Fibroblast of lung (primary cell): Measurements from ENCODE around the gene CALN1. TPM values are rescaled to one million over a fixed set of nuclear protein-coding genes. Genes with fewer than 3 reads are reported as not detected.

ENCODE experiments used
- DNase-seq, 2 donors: peaks; one replicate each; pipeline versions ENCODE4 v3.0.0 to v3.0.0-alpha.2; 2010; ENCODE audit warnings: low read depth in 2 of 2
- H2AFZ ChIP-seq: 2 replicates; pipeline ENCODE4 v1.5.1; 2012; ENCODE audit warnings: low read length, control low read depth, inconsistent platforms
- H3K27ac ChIP-seq: 2 replicates; pipeline ENCODE4 v1.5.1; 2011; ENCODE audit warnings: low read length, control low read depth; ENCODE audit not compliant: insufficient read depth
- H3K27me3 ChIP-seq: 2 replicates; pipeline ENCODE4 v1.5.1; 2011; ENCODE audit warnings: mild to moderate bottlenecking, low read length; ENCODE audit not compliant: control insufficient read depth, insufficient read depth
- H3K36me3 ChIP-seq: 2 replicates; pipeline ENCODE4 v1.5.1; 2011; ENCODE audit warnings: low read length; ENCODE audit not compliant: control insufficient read depth, insufficient read depth
- H3K4me1 ChIP-seq: 2 replicates; pipeline ENCODE4 v1.5.1; 2011; ENCODE audit warnings: low read length; ENCODE audit not compliant: control insufficient read depth, insufficient read depth; ENCODE audit errors: extremely low read depth
- H3K4me2 ChIP-seq: 2 replicates; pipeline ENCODE4 v1.5.1; 2011; ENCODE audit warnings: low read length, control low read depth; ENCODE audit not compliant: insufficient read depth; ENCODE audit errors: extremely low read depth
- H3K4me3 ChIP-seq, 4 experiments: fragments of 200-600 bp in 1 of 4; sonication (generic) in 1 of 4; replicated peaks in 1 of 4; 2 replicates each; pipeline ENCODE4 v1.5.1; 2011 to 2016; ENCODE audit warnings: low read length in 4 of 4, low read depth in 3 of 4, mild to moderate bottlenecking in 3 of 4, control low read depth in 2 of 4, inconsistent platforms in 1 of 4, mixed read lengths in 1 of 4; ENCODE audit not compliant: insufficient read depth in 1 of 4; ENCODE audit errors: control extremely low read depth in 1 of 4
- H3K79me2 ChIP-seq: 2 replicates; pipeline ENCODE4 v1.5.1; 2012; ENCODE audit warnings: mild to moderate bottlenecking, low read length, inconsistent platforms; ENCODE audit not compliant: control insufficient read depth, insufficient read depth
- H3K9ac ChIP-seq: 2 replicates; pipeline ENCODE4 v1.5.1; 2011; ENCODE audit warnings: mild to moderate bottlenecking, low read length, control low read depth; ENCODE audit not compliant: insufficient read depth
- H3K9me3 ChIP-seq: 2 replicates; pipeline ENCODE4 v1.5.1; 2012; ENCODE audit warnings: low read depth, low read length; ENCODE audit not compliant: control insufficient read depth, insufficient read depth
- H4K20me1 ChIP-seq: 2 replicates; pipeline ENCODE4 v1.5.1; 2011; ENCODE audit warnings: low read length; ENCODE audit not compliant: control insufficient read depth, insufficient read depth; ENCODE audit errors: extremely low read depth
- EZH2 ChIP-seq: IDR thresholded peaks from 2 replicates; pipeline ENCODE4 v1.5.1; 2012; ENCODE audit warnings: low read length, control low read depth, mild to moderate bottlenecking; ENCODE audit errors: missing control alignments
- polyA plus RNA-seq, 2 donors: library from polyadenylated mRNA; depleted of rRNA in 1 of 2; stranded (reverse) in 1 of 2; unstranded in 1 of 2; fragments of >200 nt; gene quantifications; 2 replicates each; pipeline ENCODE4 v1.2.1, GENCODE V29; 2011 to 2012; ENCODE audit warnings: missing spikeins in 1 of 2
- total RNA-seq: library from RNA; depleted of rRNA; stranded (reverse); fragments of >200 nt; gene quantifications from 2 replicates; pipeline ENCODE4 v1.2.1, GENCODE V29; 2014
- TF ChIP-seq, protein P1 (sequence below), 2 donors: IDR thresholded peaks in 1 of 2; conservative IDR thresholded peaks in 1 of 2; 1 replicate in 1 of 2; 2 replicates in 1 of 2; pipeline ENCODE4 v1.5.1; 2011 to 2012; ENCODE audit warnings: low read length in 2 of 2, control low read depth in 1 of 2, inconsistent platforms in 1 of 2, low read depth in 1 of 2, mild to moderate bottlenecking in 1 of 2

Gene CALN1
- total and polyA plus RNA-seq, 2 donors (not counting 1 experiment from before 2014, with no cell fraction given) = not detected

DNA sequence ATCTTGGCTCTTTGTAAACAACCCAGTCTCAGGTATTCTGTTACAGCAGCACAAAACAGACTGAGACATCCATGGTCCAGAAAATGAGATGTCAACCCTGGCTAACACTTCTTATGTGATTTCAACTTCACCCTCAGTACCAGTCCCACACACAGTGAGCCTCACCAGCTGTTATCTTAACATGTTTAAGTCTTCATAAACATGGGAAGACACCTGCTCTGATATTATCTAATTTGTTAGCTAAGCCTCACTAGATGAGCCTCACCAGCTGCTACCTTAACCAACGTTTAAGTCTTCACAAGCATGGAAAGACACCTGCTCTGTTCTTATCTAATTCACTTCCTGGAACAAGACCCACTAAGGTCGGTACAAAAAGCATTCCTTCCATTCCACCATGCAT is 130.8 kb downstream of the CALN1 start:
- TF ChIP-seq EZH2 = no peak
- TF ChIP-seq, protein P1, sequence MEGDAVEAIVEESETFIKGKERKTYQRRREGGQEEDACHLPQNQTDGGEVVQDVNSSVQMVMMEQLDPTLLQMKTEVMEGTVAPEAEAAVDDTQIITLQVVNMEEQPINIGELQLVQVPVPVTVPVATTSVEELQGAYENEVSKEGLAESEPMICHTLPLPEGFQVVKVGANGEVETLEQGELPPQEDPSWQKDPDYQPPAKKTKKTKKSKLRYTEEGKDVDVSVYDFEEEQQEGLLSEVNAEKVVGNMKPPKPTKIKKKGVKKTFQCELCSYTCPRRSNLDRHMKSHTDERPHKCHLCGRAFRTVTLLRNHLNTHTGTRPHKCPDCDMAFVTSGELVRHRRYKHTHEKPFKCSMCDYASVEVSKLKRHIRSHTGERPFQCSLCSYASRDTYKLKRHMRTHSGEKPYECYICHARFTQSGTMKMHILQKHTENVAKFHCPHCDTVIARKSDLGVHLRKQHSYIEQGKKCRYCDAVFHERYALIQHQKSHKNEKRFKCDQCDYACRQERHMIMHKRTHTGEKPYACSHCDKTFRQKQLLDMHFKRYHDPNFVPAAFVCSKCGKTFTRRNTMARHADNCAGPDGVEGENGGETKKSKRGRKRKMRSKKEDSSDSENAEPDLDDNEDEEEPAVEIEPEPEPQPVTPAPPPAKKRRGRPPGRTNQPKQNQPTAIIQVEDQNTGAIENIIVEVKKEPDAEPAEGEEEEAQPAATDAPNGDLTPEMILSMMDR (conservative IDR thresholded peaks at IDR 0.05 in 1 of 2, IDR thresholded peaks at IDR 0.05 in 1 of 2; ENCODE audit: low read depth in 1 of 2, low read length in 2 of 2) = no peak
- no peak overlapping the region for H3K4me2 ChIP-seq
- no peaks in the 10 kb centered on the region for H3K36me3 ChIP-seq
- H3K4me3 ChIP-seq = no peak overlapping the region
- no peaks in the 10 kb centered on the region for H3K9me3 ChIP-seq
- H4K20me1 ChIP-seq = no peaks in the 10 kb centered on the region
- H3K79me2 ChIP-seq = no peaks in the 10 kb centered on the region
- H3K27me3 ChIP-seq = no peaks in the 10 kb centered on the region
- H3K4me1 ChIP-seq = no peaks in the 10 kb centered on the region
- H2AFZ ChIP-seq = no peak overlapping the region
- no peak for DNase-seq
- H3K27ac ChIP-seq = no peak overlapping the region
- no peak overlapping the region for H3K9ac ChIP-seq

DNA sequence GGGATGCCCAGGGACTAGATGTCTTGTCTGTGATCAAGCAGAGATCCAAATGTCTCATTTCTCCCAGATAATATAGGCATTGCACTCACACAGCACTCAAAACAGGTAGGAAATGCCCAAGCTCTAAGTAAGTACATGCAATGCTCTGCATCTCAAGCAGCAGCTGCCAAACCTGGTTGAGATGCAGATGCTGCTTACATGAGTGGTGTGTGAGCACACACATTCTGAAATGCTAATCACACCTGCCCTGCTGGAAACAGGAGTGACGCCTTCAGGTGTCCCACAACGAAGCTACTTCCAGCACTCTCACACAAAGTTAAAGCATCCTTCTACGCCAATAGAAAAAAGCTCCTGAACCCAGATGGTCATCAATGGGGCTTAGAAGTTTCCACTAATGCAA is 132.9 kb downstream of the CALN1 start:
- H4K20me1 ChIP-seq = no peaks in the 10 kb centered on the region
- DNase-seq = no peak
- H3K4me2 ChIP-seq = no peak overlapping the region
- H3K27me3 ChIP-seq = no peaks in the 10 kb centered on the region
- no peaks in the 10 kb centered on the region for H3K36me3 ChIP-seq
- H3K79me2 ChIP-seq = no peaks in the 10 kb centered on the region
- H3K4me1 ChIP-seq = no peaks in the 10 kb centered on the region
- no peak overlapping the region for H3K27ac ChIP-seq
- no peak overlapping the region for H3K9ac ChIP-seq
- H3K9me3 ChIP-seq = no peaks in the 10 kb centered on the region
- no peak overlapping the region for H3K4me3 ChIP-seq
- H2AFZ ChIP-seq = no peak overlapping the region
- TF ChIP-seq EZH2 = no peak
- TF ChIP-seq, protein P1 (conservative IDR thresholded peaks at IDR 0.05 in 1 of 2, IDR thresholded peaks at IDR 0.05 in 1 of 2; ENCODE audit: low read depth in 1 of 2, low read length in 2 of 2) = no peak

DNA sequence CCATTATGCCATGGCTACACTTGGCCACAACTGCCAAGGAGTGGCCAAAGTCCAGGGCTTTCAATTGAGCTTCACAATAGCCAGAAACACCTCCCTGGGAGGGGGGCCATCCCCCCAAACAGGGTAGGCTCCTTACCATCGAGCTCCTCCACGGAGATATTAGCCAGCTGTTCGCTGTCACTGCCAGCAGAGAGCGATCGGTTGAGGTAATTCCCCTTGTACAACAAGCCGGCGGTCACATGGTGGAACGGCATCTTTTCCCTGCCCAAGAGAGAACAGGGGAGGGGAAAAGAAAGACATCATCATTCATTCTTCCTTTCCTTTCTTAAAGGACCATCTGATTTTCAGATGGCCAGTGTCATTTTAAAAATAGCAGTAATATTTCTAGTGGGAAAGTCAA is 133.6 kb downstream of the CALN1 start:
- Histone ChIP-seq H3K9me3 (no peaks in the 10 kb centered on the region), H3K36me3 (no peaks in the 10 kb centered on the region), H3K4me3 (no peak overlapping the region), H3K27ac (no peak overlapping the region), H3K79me2 (no peaks in the 10 kb centered on the region), H4K20me1 (no peaks in the 10 kb centered on the region), H2AFZ (no peak overlapping the region), H3K4me2 (no peak overlapping the region), H3K9ac (no peak overlapping the region), H3K27me3 (no peaks in the 10 kb centered on the region), H3K4me1 (no peaks in the 10 kb centered on the region)
- TF ChIP-seq, protein P1 (conservative IDR thresholded peaks at IDR 0.05 in 1 of 2, IDR thresholded peaks at IDR 0.05 in 1 of 2; ENCODE audit: low read depth in 1 of 2, low read length in 2 of 2) = no peak
- no peak for TF ChIP-seq EZH2
- DNase-seq = no peak
